T47D (cell line): ENCODE results near the gene FCER2.

Experiments
- DNase-seq, 2 experiments: peaks; one replicate each; pipeline versions ENCODE4 v3.0.0 to v3.0.0-alpha.2; 2011 to 2012; ENCODE audit warnings: low read depth in 1 of 2, low spot score in 1 of 2
- JUND ChIP-seq: IDR thresholded peaks from 2 replicates; pipeline ENCODE4 v1.6.1; 2012; ENCODE audit warnings: low read depth
- in situ Hi-C: cut with HindIII; loops from 2 replicates; pipeline ENCODE4 v1.10.0; 2016; ENCODE audit warnings: low sequenced_read_pairs, low pct_unique_long_range_greater_than_20kb

Gene FCER2

GRCh38 chr19:7642295-7643030, 59.5 kb downstream of the FCER2 start:
- DNase-seq: no peak
- in situ Hi-C loops: no loop called here
- no peak for TF ChIP-seq JUND

GRCh38 chr19:7641290-7642276, 60.3 kb downstream of the FCER2 start:
- TF ChIP-seq JUND: no peak
- DNase-seq: no peak
- in situ Hi-C loops: no loop called here

GRCh38 chr19:7640803-7641202, 61.1 kb downstream of the FCER2 start:
- in situ Hi-C loops: no loop called here
- no peak for TF ChIP-seq JUND
- DNase-seq: no peak

- DNase-seq: no peak
- in situ Hi-C loops: no loop called here
- no peak for TF ChIP-seq JUND
Measured at GRCh38 chr19:7639863-7640348, 62.0 kb downstream of the FCER2 start.

GRCh38 chr19:7638802-7639465, 63.0 kb downstream of the FCER2 start:
- DNase-seq: no peak
- in situ Hi-C loops: no loop called here
- TF ChIP-seq JUND: no peak
